ENCODE results near the gene LINGO4. TPM values are rescaled to one million over a fixed set of nuclear protein-coding genes. Genes with fewer than 3 reads are reported as not detected.

The LINGO4 gene
- total RNA-seq, 1 experiment from 2014 or later, result not detected

- Histone ChIP-seq H3K4me2 (no peak overlapping the region), H3K27ac (no peak overlapping the region), H4K20me1 (ENCODE audit: insufficient read depth) (no peaks in the 10 kb centered on the region), H3K79me2 (ENCODE audit: low read depth) (no peaks in the 10 kb centered on the region), H3K27me3 (ENCODE audit: insufficient read depth, low read depth) (no peaks in the 10 kb centered on the region; the same call in 1 of the 2 replicates), H2AFZ (no peak overlapping the region), H3K36me3 (ENCODE audit: low read depth) (no peaks in the 10 kb centered on the region), H3K9me3 (ENCODE audit: insufficient read depth, low read depth) (no peaks in the 10 kb centered on the region), H3K9me2 (ENCODE audit: insufficient read depth) (no peaks in the 10 kb centered on the region), H3K4me1 (replicated peaks; ENCODE audit: insufficient read depth) (no peaks in the 10 kb centered on the region), H3K4me3 (no peak overlapping the region), H3F3A (ENCODE audit: insufficient read depth, low read depth) (no peaks in the 10 kb centered on the region)
- no TSS peak for BruUV-seq (replicated peaks)
- DNase-seq, result no peak
- ChIA-PET POLR2A (ENCODE audit: unreplicated experiment) (interaction anchor here (0.5 kb wide), 1 partner anchor 131 kb away, joined by 4 read pairs; no protein-coding TSS in a partner anchor), CTCF (interaction anchor here (0.5 kb wide), 1 partner anchor 515 kb away, joined by 7 read pairs; no protein-coding TSS in a partner anchor)
- TF ChIP-seq CTCF (conservative IDR thresholded peaks at IDR 0.05) (no peak), EZH2 (IDR thresholded peaks at IDR 0.05; ENCODE audit: low read depth) (no peak)
- intact Hi-C loops (cut with micrococcal nuclease; ENCODE audit: unreplicated experiment), result no loop called here
Measured at GRCh38 chr1:151811181-151811580, 6.0 kb upstream of the LINGO4 start.

DNA sequence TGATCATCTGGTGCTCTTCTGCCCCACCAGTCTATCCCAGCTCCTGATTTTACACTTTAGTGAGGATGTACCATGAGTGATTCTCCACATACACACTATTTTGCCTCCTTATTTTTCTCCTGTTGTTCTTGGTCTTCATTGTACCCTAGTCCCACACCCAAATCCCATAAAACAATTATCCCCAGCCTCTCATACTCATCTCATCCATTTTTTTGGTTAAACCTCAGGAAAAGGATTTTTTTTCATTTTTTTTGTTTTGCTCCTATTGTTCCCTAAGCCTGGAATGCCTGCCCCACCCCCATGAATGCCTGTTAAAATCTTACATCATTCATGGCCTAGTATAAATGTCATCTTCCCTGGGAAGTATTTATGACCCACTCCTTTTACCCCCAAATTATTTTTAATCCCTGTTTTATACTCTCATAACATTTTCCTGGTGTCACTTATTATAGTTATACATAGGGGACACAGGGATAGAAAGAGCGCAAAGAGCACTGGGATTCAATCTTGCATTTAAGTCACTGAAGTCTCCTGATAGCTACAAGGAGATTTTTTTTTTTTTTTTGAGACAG, 4.9 kb upstream of the LINGO4 start:
- BruUV-seq (replicated peaks), result no TSS peak
- H3K4me3 ChIP-seq, result no peak overlapping the region
- ChIA-PET POLR2A (ENCODE audit: unreplicated experiment) (interaction anchor here (0.6 kb wide), 1 partner anchor 373 kb away, joined by 9 read pairs; no protein-coding TSS in a partner anchor), CTCF (no interaction called here)
- peaks cover under 1% of the 10 kb centered on the region; the same call in 1 of the 2 replicates for H3K27me3 ChIP-seq (ENCODE audit: insufficient read depth, low read depth)
- no peak overlapping the region for H3K27ac ChIP-seq
- H3K4me1 ChIP-seq (replicated peaks; ENCODE audit: insufficient read depth), result no peaks in the 10 kb centered on the region
- H3K4me2 ChIP-seq, result no peak overlapping the region
- no peaks in the 10 kb centered on the region for H4K20me1 ChIP-seq (ENCODE audit: insufficient read depth)
- no peaks in the 10 kb centered on the region for H3K9me3 ChIP-seq (ENCODE audit: insufficient read depth, low read depth)
- intact Hi-C loops (cut with micrococcal nuclease; ENCODE audit: unreplicated experiment), result no loop called here
- no peaks in the 10 kb centered on the region for H3K79me2 ChIP-seq (ENCODE audit: low read depth)
- H3F3A ChIP-seq (ENCODE audit: insufficient read depth, low read depth), result no peaks in the 10 kb centered on the region
- TF ChIP-seq EZH2 (IDR thresholded peaks at IDR 0.05; ENCODE audit: low read depth), result no peak
- no peak for TF ChIP-seq CTCF (conservative IDR thresholded peaks at IDR 0.05)
- H2AFZ ChIP-seq, result no peak overlapping the region
- no peaks in the 10 kb centered on the region for H3K36me3 ChIP-seq (ENCODE audit: low read depth)
- no peak for DNase-seq
- no peaks in the 10 kb centered on the region for H3K9me2 ChIP-seq (ENCODE audit: insufficient read depth)

DNA sequence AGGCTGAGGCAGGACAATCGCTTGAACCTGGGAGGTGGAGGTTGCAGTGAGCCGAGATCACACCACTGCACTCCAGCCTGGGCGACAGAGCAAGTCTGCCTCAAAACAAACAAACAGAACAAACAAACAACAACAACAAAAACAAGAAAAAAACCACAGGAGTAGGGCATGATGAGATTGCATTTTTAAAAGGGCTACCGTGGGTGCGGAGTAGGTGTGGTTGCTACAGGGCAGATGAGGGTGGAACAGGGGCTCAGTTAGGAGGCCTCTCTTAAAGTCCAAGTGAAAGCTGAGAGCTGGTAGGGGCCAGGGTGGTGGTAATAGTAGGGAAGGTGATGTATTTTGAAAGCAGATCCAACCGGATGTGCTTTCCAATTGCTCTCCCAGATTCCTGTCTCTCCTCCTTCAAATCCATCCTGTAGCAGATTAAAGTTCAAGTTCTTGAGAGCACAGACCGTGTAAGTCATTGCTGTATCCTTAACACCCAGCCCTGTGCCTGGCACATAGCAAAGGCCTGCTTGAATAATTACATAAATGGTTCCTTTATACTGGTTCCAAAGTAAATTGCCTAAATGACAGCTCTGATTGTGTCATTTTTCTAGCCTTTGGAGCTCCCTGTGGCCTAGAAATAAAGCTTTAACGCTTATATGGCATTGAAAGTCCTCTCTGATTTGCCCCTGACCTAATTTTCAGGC, 4.2 kb upstream of the LINGO4 start:
- no peak overlapping the region for H3K4me2 ChIP-seq
- TF ChIP-seq EZH2 (IDR thresholded peaks at IDR 0.05; ENCODE audit: low read depth), result no peak
- no peak for TF ChIP-seq CTCF (conservative IDR thresholded peaks at IDR 0.05)
- no peaks in the 10 kb centered on the region for H3K9me3 ChIP-seq (ENCODE audit: insufficient read depth, low read depth)
- H4K20me1 ChIP-seq (ENCODE audit: insufficient read depth), result no peaks in the 10 kb centered on the region
- H3K27me3 ChIP-seq (ENCODE audit: insufficient read depth, low read depth), result peaks cover 3% of the 10 kb centered on the region; the same call in 1 of the 2 replicates
- H2AFZ ChIP-seq, result no peak overlapping the region
- H3K36me3 ChIP-seq (ENCODE audit: low read depth), result no peaks in the 10 kb centered on the region
- ChIA-PET CTCF (no interaction called here), POLR2A (ENCODE audit: unreplicated experiment) (interaction anchor here (0.6 kb wide), 1 partner anchor 372 kb away, joined by 9 read pairs; no protein-coding TSS in a partner anchor)
- no peak for DNase-seq
- no peak overlapping the region for H3K4me3 ChIP-seq
- H3F3A ChIP-seq (ENCODE audit: insufficient read depth, low read depth), result no peaks in the 10 kb centered on the region
- no peaks in the 10 kb centered on the region for H3K9me2 ChIP-seq (ENCODE audit: insufficient read depth)
- no TSS peak for BruUV-seq (replicated peaks)
- H3K4me1 ChIP-seq (replicated peaks; ENCODE audit: insufficient read depth), result no peaks in the 10 kb centered on the region
- intact Hi-C loops (cut with micrococcal nuclease; ENCODE audit: unreplicated experiment), result no loop called here
- H3K27ac ChIP-seq, result no peak overlapping the region
- no peaks in the 10 kb centered on the region for H3K79me2 ChIP-seq (ENCODE audit: low read depth)
